Activated T-cell treated with anti-CD3 and anti-CD28 coated beads, Interleukin-2, amount 50 U/mL, for 48 hours (primary cell): ENCODE measurements around the gene HOXC12.

Source experiments
- DNase-seq, 2 experiments: peaks; one replicate each; pipeline ENCODE4 v3.0.0-alpha.2; 2020

The HOXC12 gene

DNA sequence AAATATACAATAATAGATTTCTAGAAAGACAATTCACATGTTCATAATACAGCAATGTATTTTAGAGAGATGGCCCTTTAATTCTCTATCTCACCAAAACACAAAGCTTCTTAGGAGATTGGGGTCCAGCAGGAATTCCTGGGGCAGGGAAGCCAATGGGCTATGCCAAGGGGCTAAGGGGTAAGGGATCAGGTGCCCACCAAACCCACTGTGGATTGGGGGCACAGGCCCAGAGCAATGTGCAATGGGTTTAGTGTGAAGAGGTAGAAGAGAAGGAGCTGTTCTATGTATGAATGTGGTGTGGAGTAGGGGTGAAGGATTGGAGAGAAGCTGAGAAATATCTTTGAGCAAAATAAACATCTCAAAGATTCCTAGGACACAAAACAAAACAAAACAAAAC, 13.5 kb upstream of the HOXC12 start:
- no peak for DNase-seq

DNA sequence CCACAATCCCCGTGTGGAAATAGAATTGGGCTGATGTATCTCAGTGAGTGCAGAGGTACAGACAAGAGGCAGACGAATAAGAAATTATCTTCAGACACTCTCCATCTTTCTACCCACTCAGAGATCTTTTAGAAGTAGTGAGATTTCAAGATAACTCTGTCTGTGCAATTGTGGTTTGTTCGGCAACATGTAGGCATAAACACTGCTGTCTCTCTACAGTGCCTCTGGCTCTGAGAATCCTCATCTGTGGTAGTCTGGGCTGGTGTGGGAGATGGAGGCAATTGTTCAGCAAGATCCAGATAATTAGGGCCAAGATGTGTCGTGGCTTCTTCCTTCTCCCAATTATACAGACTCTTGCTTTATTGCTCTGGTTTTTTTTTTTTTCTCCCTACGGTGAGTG, 13.0 kb upstream of the HOXC12 start:
- no peak for DNase-seq

DNA sequence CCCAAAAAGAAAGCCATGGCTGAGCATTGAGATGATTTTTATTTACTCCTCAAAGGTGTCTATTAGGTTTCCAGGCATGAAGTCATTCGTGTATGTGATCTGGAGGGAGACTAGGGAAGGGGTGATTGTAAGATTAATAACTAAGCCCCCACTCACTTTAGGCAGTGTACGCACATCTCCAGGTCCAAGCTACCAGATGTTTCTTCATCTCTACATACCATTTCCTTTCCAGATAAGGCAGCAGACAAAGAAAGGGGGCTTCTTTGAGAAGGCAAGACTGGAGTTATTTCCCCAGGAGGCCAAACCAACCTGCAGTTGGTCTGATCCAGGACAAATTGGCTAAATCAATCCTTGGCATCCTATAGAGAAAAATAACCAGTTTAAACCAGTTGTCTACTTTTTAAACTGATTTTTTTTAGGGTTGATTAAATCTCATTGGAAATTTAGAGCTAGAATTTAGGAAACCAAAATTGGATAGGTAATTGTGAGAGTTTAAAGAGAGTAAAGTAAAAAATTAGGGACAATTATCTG, 12.2 kb upstream of the HOXC12 start:
- DNase-seq, result no peak

DNA sequence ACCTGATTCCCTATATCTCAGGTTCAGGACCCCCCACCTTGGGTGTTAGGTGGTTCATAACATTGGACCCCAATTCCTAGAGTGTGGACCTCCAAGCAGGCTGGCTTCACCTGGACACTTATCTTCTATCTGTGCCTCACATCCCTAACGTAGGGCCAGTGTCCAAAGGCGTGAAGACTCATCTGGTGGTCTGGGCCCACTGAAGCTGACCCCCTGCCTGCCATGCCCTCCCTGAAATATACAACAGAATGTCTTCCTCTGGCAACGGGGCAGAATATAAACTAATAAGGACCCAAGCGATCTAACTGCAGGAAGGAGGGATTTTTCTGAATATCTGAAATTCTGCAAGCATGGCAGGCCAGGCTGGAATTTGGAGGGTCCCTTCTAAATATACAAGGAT, 10.5 kb upstream of the HOXC12 start:
- DNase-seq, result no peak

DNA sequence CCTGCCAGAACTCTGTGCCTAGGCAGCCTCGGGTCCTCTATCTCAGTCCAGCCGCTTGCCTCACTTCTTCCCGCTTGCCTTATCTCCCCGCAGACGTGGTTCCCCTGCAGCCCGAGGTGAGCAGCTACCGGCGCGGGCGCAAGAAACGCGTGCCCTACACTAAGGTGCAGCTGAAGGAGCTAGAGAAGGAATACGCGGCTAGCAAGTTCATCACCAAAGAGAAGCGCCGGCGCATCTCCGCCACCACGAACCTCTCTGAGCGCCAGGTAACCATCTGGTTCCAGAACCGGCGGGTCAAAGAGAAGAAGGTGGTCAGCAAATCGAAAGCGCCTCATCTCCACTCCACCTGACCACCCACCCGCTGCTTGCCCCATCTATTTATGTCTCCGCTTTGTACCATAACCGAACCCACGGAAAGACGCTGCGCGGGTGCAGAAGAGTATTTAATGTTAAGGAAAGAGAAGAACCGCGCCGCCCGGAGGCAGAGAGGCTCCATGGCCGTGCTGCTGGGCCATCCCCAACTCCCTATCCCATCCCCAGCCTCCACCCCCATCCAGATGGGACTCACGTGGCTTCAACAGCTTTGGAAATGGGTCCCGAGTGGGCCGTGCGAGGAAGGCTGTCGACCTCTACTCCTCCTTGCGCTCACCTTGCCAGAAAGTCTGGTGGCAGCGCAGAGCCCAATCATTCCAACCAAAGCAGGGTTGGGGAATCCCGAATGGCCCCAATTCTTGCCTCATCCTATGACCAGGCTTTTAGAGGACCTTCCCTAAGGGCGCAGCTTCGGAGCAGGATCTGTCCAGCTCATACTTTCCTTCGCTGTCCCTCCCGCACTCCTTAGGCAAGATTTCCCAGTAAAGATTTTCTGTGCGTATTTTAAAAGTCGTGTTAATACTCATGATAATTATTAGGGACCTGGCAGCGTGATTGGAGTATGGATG, 9.5 kb upstream of the HOXC12 start:
- no peak for DNase-seq

DNA sequence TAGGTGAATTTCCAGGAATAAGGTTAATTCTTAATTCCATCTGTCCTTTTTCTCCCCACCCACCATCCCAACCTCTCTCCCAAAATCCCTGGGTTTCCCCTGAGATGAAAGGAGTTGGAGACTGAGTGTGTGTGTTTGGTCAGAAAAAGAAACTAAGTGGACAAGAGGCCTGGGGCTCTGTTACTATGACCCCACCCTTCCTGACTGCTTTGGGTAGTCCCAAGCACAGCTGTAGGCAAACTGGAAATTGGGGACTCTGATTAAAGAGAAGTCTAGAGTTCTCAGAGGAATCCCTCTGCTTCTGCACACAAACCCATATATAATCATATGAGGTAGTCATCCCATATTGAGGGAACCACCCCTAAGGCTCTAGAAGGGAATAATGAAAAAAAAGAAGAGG, 7.0 kb upstream of the HOXC12 start:
- no peak for DNase-seq

DNA sequence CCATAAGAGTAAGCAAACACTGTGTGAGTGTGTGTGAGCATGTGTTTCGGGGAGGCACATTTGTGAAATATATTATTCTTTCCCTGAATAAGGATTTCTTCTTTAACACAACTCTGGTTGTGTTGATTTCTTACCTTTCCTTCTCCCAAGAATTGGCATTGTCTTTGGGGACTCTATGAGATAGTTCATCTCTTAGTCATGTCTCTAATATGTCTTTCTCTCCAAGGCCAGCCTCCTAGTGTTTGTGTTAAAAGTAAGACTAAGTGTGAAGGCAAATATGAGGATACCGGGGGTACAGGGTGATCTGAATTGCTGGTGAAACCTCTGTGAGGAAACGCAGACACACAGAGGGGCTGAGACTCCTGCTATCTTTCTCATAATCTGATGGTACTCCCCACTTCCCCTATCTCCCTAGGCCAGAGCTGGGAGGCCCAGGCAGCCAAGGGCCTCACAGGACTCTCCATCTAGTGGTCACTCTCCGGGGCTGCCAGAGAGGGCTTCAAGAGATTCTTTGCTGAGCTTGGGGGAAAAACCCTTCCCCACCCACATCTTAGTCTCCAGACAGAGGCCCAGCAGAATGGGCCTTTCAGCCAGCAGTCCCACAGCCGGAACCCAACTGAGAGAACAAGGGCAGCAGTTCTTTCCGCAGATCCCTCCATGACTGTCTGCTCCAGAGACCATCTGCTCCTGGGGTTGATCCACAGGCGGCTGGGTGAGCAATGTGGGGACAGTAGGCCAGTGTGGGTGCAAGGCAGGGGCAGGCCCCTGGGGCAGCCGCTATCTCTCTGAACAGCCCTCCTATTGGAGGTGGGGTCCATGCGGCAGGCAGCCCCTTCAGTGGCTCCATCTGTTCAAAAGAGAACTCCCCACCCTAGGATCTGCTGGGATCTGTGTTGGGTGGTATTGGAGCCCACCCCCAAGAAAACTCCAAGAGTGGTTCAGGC, 5.8 kb upstream of the HOXC12 start:
- no peak for DNase-seq

DNA sequence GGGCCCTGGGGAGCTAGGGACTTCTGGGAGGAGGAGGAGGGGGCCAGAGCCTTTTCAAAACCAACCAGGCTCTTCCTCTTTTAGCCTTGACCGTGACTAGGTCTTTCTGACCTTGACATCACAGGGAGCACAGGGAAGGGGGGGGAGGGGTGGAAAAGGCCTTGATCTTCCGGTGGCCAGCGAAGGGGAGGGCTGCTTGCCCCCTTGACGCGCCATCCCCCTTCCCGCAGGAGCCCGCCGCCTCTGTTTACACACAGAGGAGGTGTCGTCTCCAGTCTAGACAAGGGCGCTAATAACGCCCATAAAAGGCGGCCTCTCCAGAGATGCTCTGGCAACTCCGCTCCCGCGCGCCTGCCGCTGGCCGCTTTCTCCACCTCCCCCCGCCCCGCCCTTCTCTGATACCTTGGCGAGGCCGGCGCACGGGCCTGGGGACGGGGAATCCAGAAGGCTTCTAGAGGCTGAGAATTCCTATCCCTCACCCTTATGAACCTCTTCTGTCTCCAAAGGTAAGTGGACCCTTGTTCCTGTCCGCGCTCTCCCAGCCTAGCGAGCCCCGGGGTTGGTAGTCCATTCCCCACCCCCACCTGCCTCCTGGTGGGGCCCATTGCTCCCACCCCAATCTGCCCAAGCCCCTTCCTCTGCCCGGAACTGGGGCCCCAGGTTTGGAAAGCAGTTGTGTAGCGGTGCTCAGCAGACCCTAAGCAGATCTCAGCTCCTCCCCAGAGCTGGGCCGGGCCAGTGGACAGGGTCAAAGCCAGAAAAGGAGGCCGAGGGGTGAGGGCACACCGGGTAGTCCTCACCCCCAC, 4.9 kb upstream of the HOXC12 start:
- no peak for DNase-seq

DNA sequence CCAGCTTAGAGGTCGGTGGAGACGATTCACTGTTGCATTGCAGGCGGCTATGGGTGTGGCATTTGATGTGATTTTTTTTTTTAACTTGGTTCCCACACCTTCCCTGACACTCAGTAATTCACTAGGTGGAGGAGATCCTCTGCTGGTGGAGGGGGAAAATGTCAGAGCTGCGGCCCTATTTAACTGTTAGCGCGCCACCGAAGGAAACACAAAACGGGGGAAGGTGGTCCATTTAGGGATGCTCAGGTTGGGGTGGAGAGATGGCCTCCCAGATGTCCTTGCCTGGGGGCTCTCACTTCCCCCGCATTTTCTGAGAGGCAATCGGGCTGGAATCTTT, 4.3 kb upstream of the HOXC12 start:
- no peak for DNase-seq

DNA sequence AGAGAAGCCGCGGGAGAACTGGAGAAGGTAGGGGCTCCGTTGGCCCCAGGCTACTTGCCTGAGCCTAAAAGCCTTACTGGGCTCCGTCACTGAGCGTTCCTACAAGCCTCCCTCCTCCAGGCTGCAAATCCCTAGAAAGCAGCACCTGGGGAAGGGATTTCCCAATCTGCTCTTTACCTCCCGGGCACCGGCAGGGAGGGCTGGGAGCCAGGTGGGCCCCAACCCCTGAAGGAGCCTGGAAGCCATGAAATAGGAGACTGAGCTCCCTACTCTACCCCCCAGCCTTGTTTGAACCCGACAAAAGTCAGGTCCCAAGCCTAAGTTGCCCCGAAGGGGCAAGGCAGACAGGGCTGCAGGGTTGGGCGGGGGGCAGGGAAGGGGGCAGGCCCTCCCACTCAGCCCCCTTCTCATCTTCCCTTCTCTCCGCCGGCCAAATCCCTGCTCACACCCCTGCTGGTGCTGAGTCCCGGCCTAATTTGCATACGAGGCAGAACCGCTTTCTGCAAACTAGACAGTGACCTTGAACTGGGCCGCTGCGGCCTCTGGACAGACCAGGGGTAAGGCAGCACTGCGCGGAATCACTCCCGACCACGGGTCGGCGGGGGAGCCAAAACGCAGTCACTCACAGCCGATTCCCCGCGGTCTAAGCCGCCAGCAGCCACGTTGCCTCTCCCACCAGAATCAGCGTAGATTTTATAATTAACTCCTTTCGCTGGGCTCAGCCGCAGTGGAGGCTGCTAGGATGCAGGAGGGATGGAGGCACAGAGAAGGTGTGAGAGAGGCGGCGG, 3.7 kb upstream of the HOXC12 start:
- no peak for DNase-seq

DNA sequence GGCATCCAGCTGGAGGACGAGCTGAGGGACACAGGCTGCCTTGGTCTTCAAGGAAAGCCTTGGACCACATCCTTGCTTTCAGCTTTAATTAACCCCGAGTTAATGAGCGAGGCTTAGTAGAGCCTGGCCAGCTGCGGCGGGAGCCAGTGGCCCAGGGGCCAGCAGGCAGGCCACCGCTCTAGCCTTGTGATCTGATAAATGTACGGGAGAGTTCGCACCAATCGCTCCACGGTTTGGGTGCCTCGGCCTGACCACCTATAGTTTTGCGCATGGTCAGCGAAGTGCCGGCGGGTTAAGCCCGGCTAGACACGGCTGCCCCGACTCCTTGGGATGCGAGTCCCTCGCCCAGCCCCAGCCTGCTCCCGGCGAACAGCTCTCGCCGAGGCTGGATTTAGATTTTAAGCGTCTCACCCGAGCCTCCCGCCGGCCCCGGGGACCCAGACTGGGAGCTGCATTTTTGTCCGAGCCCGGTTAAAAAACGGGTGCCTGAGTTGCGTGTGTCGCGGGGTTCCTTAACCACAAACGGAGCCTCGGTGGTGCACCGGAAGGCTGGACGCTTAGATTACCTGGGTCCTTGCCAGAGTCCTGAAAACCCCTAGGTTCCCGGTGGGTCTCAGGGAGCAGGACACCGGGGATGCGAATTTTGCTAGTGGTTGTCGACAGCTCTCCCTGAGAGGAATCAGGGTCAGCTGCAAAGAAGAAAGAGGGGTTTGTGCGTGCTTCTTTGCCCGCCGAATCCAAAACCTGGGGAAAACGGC, 2.9 kb upstream of the HOXC12 start:
- no peak for DNase-seq

DNA sequence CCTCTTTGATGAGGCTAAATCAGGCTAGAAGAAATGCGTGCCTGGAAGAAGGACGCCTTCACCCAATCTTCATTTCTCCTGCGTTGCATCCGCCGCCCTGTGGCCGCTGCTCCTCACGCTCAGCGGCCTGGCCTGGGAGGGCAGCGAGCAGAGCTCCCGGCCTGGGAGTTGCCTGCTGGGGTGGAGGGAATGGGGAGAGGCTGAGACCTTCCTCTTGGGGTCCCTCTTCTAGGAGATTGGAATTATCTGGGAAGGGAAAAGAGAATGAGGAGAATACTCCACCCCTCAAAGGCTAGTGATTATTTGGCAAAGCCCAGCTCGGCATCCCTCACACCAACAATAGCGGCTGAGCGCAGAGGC, 2.4 kb upstream of the HOXC12 start:
- no peak for DNase-seq

DNA sequence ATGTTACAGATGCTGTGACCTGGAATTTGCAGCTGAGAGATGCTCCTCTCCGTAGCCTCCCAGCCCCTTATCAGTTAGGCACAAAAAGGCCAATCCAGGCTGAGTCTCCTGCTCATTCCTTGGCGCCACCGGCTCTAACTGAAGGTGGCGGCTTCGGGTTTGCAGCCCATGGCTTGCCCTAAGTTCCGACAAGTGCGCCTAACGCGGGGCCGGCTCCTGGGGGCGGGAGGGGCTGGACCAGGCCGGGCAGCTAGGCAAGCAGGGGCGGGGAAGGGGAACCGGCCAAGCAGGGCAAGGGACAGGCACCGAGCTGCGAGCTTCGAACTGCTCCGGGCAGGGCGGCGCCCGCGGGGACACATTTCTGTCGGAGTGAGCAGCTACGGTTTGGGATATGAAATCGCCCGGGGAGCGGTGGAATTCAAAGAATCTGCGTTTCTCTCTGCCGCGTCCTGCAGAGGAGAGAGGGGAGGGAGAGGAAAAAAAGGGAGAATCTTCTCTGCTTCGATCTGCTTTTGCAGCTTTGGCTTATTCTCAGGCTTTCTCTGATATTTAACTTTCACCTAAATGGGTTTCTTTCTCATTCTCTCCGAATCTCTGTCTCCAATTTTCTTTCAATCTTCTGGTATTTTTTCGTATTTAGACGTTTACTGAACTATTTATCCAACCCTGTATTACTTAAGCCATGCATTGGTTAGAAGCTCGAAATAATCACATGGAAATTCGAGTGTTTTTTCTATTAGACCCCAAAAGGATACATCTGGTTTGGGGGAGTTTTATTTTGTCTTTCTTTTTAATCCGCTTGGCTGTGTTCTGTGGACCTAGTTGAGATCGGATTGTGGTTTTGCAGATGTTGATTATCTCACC, 1.6 kb upstream of the HOXC12 start:
- DNase-seq, result no peak

DNA sequence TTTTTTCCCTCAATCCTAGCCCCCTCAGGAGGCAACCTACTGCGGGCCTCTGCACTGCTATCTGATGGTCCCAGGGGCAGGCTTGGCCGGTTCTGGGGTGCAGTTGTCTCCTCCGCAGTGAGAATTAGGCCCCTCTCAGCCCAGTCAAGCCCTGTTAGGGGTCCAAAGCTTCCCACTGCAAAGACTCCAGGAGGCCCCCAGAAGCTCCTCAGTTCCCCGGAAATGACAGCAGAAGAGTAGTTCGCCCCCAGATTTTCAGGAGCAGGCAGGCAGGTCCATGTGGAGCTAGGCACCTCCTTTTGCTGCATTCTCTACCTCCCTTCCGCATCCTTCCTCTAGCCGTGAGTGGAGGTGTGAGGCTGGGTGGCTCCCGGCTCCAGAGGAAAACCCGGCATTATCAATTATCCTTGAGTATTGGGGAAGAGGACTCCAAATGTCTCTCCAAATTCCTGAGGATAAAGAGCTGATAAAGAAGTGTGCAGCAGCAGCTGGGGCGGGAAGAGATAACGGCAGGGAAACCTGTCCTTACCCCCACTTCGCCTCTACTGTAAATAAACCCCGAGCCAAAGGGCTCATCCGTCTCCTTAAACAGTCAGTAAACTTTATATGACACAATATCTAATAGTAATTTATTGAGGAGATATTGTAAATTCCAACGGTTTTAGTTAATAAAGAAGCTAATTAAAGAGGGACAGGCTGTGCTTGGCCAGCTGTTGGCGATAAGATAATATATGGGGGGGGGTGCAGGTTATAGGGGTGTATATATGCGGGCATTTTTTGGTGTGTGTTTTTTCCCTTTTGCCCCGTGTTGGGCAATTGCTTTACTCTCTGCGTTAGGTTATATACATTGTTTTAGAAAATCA, 641 bp upstream of the HOXC12 start:
- no peak for DNase-seq

DNA sequence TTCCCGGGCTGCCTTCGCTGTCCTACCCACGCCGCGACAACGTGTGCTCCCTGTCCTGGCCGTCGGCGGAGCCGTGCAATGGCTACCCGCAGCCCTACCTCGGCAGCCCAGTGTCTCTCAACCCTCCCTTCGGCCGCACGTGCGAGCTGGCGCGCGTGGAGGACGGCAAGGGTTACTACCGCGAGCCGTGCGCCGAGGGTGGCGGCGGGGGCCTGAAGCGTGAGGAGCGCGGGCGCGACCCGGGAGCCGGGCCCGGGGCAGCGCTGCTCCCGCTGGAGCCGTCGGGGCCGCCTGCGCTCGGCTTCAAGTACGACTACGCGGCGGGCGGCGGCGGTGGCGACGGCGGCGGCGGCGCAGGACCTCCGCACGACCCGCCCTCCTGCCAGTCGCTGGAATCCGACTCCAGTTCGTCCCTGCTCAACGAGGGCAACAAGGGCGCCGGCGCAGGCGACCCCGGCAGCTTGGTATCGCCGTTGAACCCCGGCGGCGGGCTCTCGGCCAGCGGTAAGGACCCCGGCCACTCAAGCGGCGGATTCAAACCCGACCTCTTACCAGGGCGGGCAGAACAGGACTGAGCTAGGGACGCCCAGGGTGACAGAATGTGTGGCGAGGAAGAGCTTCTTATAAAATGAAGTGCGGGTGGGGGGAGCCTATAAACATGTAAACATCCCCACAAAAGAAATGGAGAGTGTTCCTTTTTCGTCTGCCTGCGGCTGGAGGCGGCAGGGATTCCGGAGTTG, 503 bp downstream of the HOXC12 start:
- no peak for DNase-seq

DNA sequence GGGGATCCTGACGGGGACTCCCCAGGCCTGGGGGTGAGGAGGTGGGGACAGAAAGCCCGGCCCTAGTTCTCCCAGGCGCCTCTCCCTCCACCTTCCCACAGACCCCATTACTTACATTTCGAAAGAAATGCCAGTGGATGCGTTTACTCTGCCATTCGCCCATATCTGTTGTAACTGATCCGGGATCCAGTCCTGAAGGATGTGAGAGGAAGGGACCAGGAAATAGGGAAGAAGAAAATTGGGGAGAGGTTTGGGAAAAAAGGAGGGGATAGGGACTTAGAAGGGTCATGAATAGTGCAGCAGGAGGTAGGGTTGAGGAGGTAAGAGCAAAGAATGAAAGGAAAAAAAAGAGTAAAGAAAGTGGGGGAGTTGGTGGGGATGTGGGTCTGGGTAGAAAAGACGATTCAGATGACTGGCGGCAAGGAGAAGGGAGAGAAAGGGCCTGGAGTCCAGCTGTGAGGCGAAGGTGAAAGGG, 1.1 kb downstream of the HOXC12 start:
- no peak for DNase-seq

DNA sequence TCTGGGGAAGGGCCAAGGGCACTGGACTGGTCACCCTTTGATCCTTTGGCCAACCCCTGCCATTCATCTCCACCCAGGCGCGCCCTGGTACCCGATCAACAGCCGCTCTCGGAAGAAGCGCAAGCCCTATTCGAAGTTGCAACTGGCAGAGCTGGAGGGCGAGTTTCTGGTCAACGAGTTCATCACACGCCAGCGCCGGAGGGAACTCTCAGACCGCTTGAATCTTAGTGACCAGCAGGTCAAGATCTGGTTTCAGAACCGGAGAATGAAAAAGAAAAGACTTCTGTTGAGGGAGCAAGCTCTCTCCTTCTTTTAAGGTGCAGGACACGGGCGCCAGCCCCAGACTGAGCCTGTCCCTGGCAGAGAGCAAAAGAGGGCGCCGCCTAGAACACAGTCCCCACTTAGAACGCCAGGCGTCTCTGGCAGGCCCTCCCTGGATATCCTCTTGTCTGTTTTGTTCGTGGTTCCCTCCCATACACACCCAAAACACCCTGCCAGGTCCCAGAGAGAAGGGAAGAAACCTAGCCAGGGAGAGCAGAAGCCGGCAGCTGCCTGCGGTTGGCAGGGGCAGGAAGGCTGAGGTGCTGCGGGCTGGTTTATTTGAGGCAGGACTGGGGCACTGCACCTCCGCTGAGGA, 1.7 kb downstream of the HOXC12 start:
- DNase-seq, result no peak
